ENCODE measurements around the gene SLC25A13. TPM values are rescaled to one million over a fixed set of nuclear protein-coding genes. Genes with fewer than 3 reads are reported as not detected.

SLC25A13 gene
- total RNA-seq, 2 donors from 2014 or later, result 94.3 to 114 TPM

GRCh38 chr7:96300986-96301385, 20.9 kb downstream of the SLC25A13 start:
- Mint-ChIP-seq H3K27me3 (ENCODE audit: insufficient read depth) (no peaks in the 10 kb centered on the region), H3K4me1 (peaks cover 55% of the 10 kb centered on the region), H3K27ac (no peak overlapping the region), H3K9me3 (no peaks in the 10 kb centered on the region), H3K4me3 (no peak overlapping the region), H3K36me3 (ENCODE audit: low read depth) (peaks cover 12% of the 10 kb centered on the region)
- Histone ChIP-seq H3K27ac (ENCODE audit: low read depth, low read length) (no peak overlapping the region), H3K4me3 (ENCODE audit: low read length) (no peak overlapping the region), H3K9me3 (ENCODE audit: control insufficient read depth, low read length) (no peaks in the 10 kb centered on the region), H3K4me1 (ENCODE audit: control insufficient read depth, insufficient read depth, low read length) (peaks cover 21% of the 10 kb centered on the region), H3K36me3 (ENCODE audit: control insufficient read depth, insufficient read depth, low read length) (peaks cover 21% of the 10 kb centered on the region), H3K9ac (ENCODE audit: extremely low read depth, low read length, poor library complexity, severe bottlenecking) (no peak overlapping the region), H3K27me3 (ENCODE audit: control insufficient read depth, insufficient read depth, low read length, poor library complexity, severe bottlenecking) (no peaks in the 10 kb centered on the region)
- no peak for DNase-seq
- 100% methylated on average over 1 of the region's 1 CpG; no CpG with 5 or more reads in 1 of the 2 experiments for WGBS, 2 experiments (ENCODE audit: insufficient coverage in 1 of 2, insufficient read length in 1 of 2)
- TF ChIP-seq CTCF (conservative IDR thresholded peaks at IDR 0.05), result no peak

- H3K4me1 ChIP-seq (ENCODE audit: control insufficient read depth, insufficient read depth, low read length), result peaks cover 17% of the 10 kb centered on the region
- H3K4me3 ChIP-seq (ENCODE audit: low read length), result peak overlapping the region; percentile 25
- H3K4me1 Mint-ChIP-seq, result peaks cover 50% of the 10 kb centered on the region
- H3K9ac ChIP-seq (ENCODE audit: extremely low read depth, low read length, poor library complexity, severe bottlenecking), result no peak overlapping the region
- no peaks in the 10 kb centered on the region for H3K27me3 Mint-ChIP-seq (ENCODE audit: insufficient read depth)
- peaks cover under 1% of the 10 kb centered on the region for H3K9me3 Mint-ChIP-seq
- H3K27me3 ChIP-seq (ENCODE audit: control insufficient read depth, insufficient read depth, low read length, poor library complexity, severe bottlenecking), result no peaks in the 10 kb centered on the region
- no peak overlapping the region for H3K4me3 Mint-ChIP-seq
- H3K27ac Mint-ChIP-seq, result no peak overlapping the region
- no peak for DNase-seq
- peaks cover 20% of the 10 kb centered on the region for H3K36me3 ChIP-seq (ENCODE audit: control insufficient read depth, insufficient read depth, low read length)
- no peak overlapping the region for H3K27ac ChIP-seq (ENCODE audit: low read depth, low read length)
- H3K36me3 Mint-ChIP-seq (ENCODE audit: low read depth), result peaks cover 11% of the 10 kb centered on the region
- no peak for TF ChIP-seq CTCF (conservative IDR thresholded peaks at IDR 0.05)
- peaks cover under 1% of the 10 kb centered on the region for H3K9me3 ChIP-seq (ENCODE audit: control insufficient read depth, low read length)
Measured at GRCh38 chr7:96300502-96300901, 21.4 kb downstream of the SLC25A13 start.

- Histone ChIP-seq H3K4me3 (ENCODE audit: low read length) (no peak overlapping the region), H3K4me1 (ENCODE audit: control insufficient read depth, insufficient read depth, low read length) (peaks cover 12% of the 10 kb centered on the region), H3K27me3 (ENCODE audit: control insufficient read depth, insufficient read depth, low read length, poor library complexity, severe bottlenecking) (no peaks in the 10 kb centered on the region), H3K9ac (ENCODE audit: extremely low read depth, low read length, poor library complexity, severe bottlenecking) (no peak overlapping the region), H3K27ac (ENCODE audit: low read depth, low read length) (no peak overlapping the region), H3K9me3 (ENCODE audit: control insufficient read depth, low read length) (peaks cover 11% of the 10 kb centered on the region), H3K36me3 (ENCODE audit: control insufficient read depth, insufficient read depth, low read length) (peaks cover 30% of the 10 kb centered on the region)
- Mint-ChIP-seq H3K27ac (no peak overlapping the region), H3K36me3 (ENCODE audit: low read depth) (peaks cover 20% of the 10 kb centered on the region), H3K27me3 (ENCODE audit: insufficient read depth) (no peaks in the 10 kb centered on the region), H3K4me3 (no peak overlapping the region), H3K4me1 (peaks cover 44% of the 10 kb centered on the region), H3K9me3 (peaks cover 11% of the 10 kb centered on the region)
- no peak for DNase-seq
- WGBS, 2 experiments (ENCODE audit: insufficient coverage in 1 of 2, insufficient read length in 1 of 2), result 91 to 100% methylated on average over 1 of the region's 1 CpG
- TF ChIP-seq CTCF (conservative IDR thresholded peaks at IDR 0.05), result no peak
Measured at GRCh38 chr7:96299496-96299895, 22.4 kb downstream of the SLC25A13 start.

Data from endodermal cell (in vitro differentiated cells).